Left lobe of liver (tissue), 2 donors: ENCODE data around the gene RCAN2. TPM values are rescaled to one million over a fixed set of nuclear protein-coding genes. Genes with fewer than 3 reads are reported as not detected.
A peak's percentile ranks its signal among the peaks of the same experiment; 100 is the strongest.

Source experiments
- ATAC-seq: fragments of 200-7000 bp; cut with Tn5 transposase; one replicate; pipeline ENCODE4 v1.9.1; 2020; ENCODE audit warnings: mild to moderate bottlenecking, moderate library complexity
- DNase-seq: peaks from one replicate; pipeline ENCODE4 v3.0.0-alpha.2; 2020; ENCODE audit warnings: low spot score
- total RNA-seq: library from RNA; stranded (reverse); gene quantifications from one replicate; pipeline ENCODE4 v1.2.1, GENCODE V29; 2021
- donor health status: DM: no; HTN: no; CAD: no; lungs with moderate emphysema.
- donor health status: DM: no; HTN: yes; CAD: no.

The RCAN2 gene
- total RNA-seq, 1 donor from 2014 or later = 1.2 TPM

GRCh38 chr6:46221222-46221793, 269.9 kb downstream of the RCAN2 start:
- ATAC-seq (peak; percentile 91), DNase-seq (no peak)

DNA sequence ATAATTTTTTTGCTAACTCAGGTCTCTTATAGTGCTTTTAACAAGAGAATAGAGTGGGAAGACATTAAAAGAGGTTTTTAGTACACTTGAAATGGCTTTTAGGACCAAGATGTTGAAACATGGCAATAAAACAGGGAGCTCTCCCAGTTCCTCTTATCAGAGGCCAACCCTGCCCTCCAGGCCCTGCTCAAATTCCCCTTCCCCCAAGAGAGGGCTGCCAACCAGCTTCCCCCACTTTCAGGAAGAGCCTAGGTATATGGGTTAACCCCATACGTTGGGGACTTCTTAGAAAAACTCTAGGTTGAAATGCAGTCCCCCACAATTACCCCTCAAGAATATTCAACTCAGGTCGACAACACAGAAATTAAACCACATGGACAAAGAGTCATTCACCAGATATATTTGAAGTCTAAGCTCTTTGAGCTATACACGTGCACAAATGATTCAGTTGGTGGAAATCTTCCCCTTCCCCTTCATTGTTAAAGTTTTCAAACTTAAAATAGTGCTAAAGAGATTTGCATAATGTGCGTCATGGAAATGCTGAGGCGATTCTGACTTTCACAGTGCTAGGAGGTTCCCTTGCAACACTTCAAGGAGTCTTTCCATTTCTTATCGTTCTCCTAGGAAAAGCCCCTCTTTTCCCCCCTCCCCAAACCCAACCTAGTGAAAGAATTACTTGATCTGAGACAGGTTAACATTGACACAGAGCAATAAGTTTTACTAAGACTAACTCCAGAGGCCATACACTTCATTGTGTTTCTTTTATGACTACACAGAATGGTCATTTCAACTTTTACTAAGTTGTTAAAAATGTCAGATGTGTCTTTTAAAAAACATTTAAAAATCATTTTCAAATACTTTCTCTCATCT, 270.7 kb downstream of the RCAN2 start:
- no peak for ATAC-seq
- DNase-seq = no peak

DNA sequence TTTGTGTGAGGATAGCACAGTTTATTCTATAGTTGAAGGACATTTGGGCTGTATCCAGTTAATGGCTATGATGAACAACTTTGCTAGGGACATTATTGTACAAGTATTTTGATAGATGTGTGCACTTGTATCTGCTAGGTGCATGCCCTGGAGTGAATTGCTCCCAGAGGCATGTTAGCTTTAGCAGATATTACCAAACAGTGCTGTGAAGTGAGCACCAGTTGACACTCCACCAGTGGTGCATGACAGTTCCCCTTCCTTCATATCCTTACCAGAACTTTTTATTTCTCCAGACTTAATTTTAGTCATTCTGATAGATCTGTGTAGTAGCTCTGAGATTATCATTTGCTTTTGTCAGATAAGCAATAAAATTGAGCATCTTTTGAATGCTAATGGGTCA, 271.6 kb downstream of the RCAN2 start:
- ATAC-seq (no peak), DNase-seq (no peak)

DNA sequence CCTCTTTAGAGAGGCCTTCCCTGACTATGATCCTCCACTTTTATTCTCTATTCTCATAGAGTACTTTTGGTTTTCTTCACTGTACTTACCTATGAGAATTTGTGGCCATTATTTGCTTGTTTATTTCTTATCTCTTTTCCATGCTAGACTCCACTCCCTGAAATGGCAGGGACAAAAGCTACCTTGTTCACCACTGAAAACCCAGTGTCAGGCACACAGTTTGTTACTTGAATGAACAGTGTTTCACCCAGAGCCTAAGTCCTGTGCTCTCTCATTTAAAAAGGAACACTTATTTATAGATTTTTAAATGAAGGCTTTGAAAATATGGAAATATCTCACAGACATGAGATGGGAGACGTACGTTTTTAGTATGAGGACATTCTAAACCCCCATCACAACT, 272.8 kb downstream of the RCAN2 start:
- no peak for ATAC-seq
- DNase-seq = no peak

DNA sequence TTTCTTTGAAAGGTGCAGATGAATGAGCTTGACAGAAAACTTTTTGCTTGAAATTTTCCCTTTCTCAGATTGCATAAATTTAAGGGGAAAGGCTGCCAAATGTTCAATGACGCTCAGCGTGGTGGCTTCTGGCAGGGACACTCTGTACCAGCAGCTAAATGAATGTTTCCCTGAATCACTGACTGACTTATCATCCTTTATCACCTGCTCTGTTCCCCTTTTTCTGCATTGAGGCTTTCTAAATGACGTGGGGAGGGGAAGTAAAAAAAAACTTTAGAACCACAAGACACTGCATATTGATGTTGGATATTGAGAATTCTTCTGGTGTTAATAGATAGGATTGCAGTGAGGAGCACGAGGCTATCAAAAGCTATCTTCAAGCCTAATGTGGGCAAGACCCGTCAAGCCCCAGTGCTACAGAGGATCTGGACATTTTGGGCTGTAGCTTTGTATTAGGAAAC, 273.5 kb downstream of the RCAN2 start:
- ATAC-seq = peak; percentile 81
- DNase-seq = peak; percentile 54

DNA sequence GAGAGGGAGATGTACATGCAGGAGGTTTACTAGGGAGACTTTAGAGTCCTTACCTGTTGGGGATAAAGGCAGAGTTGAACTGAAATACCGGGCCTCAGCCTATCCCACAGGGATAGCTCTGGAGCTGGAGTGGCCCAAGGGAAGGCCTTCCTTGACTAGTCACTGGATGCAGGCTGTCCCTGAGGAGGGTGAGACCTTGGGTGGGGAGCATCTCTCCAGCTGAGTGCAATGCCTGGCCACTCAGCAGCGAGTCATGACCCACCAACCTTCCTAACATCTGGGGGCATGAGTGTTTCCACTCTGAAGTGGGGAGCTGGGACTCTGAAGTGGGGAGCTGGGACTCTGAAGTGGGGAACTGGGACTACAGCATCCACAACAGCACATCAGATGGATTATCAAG, 274.4 kb downstream of the RCAN2 start:
- DNase-seq (no peak), ATAC-seq (no peak)

DNA sequence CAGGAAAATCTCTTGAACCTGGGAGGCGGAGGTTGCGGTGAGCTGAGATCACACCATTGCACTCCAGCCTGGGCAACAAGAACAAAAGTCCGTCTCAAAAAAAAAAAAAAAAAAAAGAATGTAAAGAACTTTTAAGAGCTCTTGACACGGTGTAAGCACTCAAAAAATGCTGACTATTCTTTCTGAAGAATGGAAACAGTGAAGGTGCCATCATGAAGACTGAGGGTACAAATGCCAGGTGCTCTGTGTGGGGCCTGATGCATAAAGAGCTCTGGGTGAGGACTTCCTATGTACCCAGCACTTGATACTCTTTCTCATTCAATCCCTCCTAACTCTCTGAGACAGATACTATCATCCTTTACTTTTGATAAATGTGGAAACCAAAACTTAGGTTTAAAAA, 275.5 kb downstream of the RCAN2 start:
- DNase-seq (no peak), ATAC-seq (no peak)

DNA sequence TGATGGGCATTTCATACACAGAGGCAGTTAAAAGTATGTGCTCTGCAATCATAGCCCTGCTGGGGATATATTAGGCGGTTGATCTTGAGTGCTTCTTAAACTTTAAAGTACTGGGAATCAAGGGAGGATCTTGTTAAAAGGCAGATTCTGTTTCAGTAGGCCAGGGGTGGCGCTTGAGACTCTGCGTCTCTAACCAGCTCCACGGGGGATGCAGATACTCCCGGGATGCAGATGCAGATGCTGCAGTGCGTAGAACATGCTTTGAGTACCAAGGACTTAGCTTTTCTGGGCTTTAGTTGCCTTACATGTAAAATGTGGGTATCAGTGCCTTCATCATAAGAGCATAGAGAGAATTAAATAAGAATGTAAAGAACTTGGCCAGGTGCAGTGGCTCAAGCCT, 276.0 kb downstream of the RCAN2 start:
- no peak for DNase-seq
- no peak for ATAC-seq

- DNase-seq = no peak
- no peak for ATAC-seq
Measured at GRCh38 chr6:46211917-46212316, 279.3 kb downstream of the RCAN2 start.

- DNase-seq (no peak), ATAC-seq (no peak)
Measured at GRCh38 chr6:46210294-46210693, 281.0 kb downstream of the RCAN2 start.

GRCh38 chr6:46208303-46208702, 282.9 kb downstream of the RCAN2 start:
- ATAC-seq = no peak
- no peak for DNase-seq

GRCh38 chr6:46207174-46207573, 284.1 kb downstream of the RCAN2 start:
- DNase-seq = no peak
- no peak for ATAC-seq

DNA sequence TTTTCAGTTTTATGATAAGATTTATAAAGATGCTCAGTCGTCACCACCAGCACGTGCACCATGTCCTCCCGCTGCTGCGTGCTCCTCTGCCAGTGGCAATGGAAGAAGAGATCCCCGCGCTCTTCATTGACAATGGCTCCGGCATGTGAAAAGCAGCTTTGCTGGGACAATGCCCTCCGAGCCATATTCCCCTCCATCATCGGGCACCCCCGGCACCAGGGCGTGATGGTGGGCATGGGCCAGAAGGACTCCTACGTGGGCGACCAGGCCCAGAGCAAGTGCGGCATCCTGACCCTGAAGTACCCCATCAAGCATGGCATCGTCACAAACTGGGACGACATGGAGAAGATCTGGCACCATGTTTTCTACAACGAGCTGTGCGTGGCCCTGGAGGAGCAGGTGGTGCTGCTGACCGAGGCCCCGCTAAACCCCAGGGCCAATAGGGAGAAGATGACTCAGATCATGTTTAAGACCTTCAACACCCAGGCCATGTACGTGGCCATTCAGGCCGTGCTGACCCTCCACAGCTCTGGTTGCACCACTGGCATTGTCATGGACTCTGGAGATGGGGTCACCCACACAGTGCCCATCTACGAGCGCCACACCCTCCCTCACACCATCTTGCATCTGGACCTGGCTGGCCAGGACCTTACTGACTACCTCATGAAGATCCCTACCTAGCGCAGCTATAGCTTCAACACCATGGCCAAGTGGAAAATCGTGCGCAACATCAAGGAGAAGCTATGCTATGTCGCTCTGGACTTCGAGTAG, 286.2 kb downstream of the RCAN2 start:
- ATAC-seq = no peak

DNA sequence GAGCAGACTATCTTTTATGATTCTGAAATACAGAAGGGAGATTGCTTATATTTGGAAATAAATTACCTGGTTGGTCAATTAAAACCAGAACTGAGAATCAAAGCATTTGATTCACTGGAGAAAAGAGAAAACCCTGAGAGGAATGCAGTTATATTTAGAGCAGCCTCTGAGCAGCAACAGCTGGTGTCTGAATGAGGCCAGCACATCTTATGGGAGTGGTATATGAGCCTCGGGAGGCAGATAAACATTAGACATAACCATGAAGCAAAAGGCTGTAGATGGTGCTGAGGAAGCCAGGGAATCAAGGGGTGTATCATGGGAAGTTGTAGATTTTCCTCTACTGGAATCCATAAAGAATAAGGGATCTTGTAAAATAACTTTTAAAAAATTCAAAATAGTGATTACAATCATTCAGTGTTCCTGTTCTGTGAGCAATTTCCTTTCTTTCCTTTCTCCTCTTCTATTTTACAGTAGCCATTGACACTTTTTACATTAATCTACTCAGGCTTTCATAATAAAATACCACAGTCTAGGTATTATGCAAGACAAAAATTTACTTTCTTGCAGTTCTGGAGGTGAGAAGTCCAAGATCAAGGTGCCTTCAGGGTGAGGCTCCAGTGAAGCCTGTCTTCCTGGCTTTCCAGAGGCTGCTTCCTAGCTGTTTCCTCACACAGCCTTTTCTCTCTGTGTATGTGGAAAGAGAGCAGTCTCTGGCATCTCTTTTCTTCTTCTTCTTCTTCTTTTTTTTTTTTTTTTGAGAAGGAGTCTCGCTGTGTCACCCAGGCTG, 287.7 kb downstream of the RCAN2 start:
- no peak for ATAC-seq
- no peak for DNase-seq

More for the DNA sequence above, 286.2 kb downstream of the RCAN2 start:
- DNase-seq = no peak

DNA sequence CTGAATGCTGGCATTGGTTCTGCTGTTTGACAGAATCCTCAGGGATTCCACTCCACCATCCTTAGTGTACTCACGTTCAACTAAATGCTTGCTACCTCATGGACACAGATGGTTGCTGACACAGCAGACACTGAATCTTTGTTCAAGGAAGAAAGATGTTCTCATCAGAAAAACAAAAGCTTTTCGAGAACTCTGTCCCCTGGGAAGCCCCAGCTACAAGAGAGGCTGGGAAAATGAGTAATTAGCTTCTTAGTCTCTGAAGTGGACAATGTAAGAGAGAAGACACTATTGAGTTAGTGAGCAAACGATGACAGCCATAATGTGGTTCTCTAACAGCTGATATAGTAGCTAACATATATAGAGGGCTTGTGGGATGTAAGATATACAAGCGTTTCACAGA, 289.5 kb downstream of the RCAN2 start:
- ATAC-seq (no peak), DNase-seq (no peak)

GRCh38 chr6:46199387-46199786, 291.9 kb downstream of the RCAN2 start:
- DNase-seq = no peak
- no peak for ATAC-seq

DNA sequence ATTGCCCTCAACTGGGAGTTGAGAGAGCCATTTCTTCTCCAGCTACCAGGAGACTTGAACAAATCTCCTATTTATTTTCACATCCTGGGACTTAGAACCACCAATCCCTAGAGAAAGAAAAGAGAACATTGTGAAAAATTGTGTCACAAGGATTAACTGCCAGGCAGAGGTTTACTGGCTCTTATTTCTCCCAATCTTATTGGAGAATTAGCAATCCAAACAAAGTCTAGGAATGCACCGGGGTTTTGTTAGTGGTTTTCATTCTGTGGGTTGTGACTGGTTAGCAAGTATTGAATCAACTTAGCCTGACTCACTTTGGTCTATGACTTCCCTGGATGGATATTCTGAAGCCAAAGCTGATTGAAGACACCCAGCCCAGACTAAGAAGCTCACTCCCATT, 299.3 kb downstream of the RCAN2 start:
- DNase-seq (no peak), ATAC-seq (no peak)

DNA sequence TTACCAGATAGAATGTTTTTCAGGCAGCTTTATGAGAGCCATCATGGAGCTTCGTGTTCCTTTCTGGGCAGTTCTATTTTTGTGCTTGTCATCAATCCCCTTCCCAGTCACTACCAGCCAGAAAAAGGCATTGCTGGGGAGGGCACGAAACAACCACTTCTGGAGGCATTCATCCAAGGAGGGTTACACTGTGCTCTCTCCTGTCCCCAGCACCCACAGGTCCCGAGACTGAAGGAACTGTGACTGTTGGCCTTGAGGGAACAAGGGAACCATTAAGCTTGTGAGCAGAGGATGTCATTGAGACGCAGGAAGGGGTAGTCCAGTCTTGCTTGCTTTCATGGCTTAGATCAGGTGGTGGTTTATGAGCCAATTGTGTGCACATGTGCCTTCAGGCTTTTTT, 300.4 kb downstream of the RCAN2 start:
- DNase-seq (no peak), ATAC-seq (no peak)

DNA sequence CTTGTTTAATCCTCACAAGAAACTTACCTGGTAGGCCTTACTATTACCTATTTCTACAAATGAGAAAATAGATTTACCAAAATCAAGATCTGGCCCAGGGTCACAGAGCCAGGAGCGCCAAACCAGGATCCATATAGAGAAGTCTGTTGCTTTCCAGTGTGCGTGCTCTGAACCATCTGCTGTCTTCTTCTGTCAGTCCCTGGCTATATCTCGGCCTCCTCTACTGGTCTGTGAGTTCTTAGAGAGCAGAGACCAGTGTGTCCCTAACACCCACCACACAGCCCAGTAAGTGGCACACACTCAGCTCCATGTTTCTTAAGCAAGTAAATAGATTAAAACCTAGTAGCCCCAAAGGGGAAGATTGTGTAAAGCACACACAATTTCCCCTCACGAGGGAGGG, 301.5 kb downstream of the RCAN2 start:
- DNase-seq = no peak
- no peak for ATAC-seq

GRCh38 chr6:46186583-46186982, 304.7 kb downstream of the RCAN2 start:
- ATAC-seq (no peak), DNase-seq (no peak)

- DNase-seq (no peak), ATAC-seq (no peak)
Measured at GRCh38 chr6:46184114-46184513, 307.1 kb downstream of the RCAN2 start.
